HuH-7.5 (cell line): ENCODE measurements around the gene PLCH1.

Source experiments
- DNase-seq: peaks from one replicate; pipeline ENCODE4 v3.0.0; 2011; ENCODE audit warnings: low spot score

The PLCH1 gene

DNA sequence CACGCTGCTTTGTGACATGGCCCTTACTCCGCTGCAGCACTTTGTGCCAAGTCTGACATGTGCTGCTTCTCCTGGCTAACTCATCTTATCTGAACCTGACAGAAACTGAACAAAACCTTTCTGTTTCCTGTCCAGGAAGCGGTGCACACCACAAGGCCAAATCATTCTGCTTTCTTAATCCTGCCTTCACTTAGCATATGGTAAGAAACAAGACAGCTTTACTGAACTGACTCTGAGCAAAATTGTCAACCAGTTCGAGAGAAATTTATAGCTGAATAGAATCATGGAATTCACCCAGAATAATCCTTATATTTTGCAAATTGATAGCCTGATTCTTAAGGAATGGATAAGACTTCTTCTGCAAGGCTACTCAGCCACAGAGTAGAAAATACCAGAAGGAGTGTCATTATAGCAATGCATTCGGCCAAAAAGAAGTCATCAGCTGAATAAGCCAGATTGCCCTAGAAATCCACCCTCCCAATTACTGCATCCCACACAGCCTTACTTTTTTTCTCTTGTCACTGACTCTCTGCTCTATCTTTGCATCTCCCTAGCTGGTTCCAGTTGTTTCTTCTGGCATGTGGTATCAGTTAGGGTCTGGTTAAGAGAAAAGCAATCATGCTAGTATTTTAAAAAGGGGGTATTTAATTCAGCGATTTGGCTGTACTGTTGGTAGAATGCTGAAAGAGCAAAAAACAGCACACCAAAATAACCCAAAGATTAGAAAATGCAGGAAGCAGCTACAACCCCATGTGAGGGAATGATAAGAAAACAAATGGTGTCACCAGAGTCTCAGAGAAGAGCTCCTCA, 409.8 kb downstream of the PLCH1 start:
- DNase-seq, result no peak

DNA sequence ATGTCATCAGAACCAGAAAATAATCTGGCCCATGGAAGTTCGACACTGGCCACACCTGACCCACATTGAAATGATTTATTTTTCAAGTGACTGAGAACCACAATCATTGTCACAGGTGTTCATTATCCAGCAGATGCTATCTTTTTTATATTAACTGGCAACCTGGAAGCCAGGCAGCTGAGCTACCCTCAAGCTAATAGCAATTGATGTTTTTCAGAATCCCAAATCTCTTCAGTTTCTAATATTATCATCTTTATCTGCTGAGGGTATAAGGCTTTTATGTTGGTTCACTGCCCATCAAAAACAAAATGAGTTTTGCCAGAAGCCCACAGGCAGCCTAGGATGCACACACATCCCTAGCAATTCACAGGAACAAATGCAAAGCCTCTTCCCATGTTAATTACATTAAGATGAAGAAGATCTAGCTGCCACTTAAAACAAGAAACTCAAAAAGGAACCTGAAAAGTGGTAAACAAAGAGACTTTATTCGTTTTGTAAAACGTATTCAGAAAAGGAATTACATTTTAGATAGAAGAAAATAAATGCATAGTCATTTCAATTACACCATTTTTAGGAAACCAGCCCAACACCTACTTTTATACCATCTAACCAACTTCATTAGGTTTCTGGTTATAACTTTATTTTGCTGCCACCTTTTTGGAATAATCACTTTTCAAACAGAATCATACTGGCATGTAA, 410.5 kb downstream of the PLCH1 start:
- DNase-seq, result no peak

DNA sequence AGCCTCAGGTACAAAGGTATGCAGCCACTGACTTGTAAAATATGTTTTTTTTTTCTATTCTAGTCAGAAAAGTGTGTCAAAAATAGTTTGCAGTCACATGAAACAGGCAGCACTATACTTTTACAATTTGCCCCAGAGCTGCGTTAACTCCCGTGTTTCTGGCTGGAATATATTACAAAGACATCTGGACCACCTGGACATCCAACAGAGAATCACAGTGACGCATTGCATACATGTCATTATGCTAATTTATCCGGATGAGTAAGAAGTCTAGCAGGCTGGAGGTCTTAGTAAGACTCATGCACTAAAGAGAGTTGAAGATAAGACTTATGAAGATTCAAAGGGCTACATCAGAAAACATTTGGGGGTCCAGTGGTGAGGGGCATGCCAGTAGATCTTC, 412.2 kb downstream of the PLCH1 start:
- DNase-seq, result no peak

DNA sequence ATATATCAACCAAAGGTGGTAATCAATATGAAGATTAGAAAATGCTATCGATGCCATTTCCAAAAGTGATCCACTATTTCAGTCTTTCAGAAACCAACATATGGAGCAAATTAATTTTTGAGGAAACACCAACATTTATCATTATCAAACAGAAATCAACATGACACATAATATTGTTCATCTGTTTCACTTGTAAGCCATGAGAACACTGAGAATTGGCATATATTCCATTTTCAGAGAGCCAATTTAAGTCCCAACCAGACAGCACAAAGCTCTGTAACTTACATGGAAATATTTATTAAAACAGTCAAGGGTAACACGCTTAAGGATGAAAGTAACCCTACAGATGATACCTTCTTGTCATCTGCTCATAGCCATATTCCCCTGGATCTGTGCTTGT, 413.8 kb downstream of the PLCH1 start:
- no peak for DNase-seq

DNA sequence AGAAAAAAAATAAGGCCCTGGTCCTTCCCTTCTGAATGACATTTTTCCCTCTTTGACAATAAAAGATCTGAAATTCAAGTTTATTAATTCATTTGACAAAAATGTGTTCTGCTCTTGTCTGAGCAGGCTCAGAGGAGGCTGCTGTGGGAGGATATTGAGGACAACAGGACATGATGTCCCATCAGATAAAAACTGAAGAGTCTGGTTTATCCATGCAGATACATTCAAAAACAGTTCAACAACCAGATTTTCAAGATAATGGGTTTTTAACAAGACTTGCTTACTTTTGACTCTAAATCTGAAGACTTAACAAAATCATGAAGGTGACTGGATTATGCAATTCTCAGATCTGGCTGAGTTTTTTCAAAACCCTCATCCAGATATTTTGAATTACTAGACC, 414.5 kb downstream of the PLCH1 start:
- no peak for DNase-seq

DNA sequence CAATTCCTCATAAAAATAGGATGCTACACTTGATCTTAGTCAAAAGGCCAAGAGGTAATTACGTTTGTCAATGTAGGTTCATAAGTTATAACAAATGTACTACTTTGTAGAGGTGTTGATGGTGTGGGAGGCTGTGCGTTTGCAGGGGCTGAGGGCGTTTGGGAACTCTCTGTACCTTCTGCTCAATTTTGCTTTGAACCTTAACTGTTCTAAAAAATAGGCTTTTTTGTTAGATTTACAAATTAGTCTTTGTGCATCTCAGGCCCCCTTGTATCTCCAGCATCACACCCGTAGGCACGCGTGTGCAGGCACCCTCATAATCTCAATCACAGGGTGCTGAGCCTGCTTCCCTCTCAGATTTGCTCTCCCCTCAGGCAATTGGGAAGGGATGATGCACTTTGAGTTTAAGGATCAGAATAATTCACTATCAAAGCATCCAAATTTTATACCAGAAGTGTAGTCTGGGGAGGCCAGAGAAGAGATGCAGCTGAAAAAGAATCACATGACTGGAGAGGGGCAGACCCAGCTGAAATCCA, 415.3 kb downstream of the PLCH1 start:
- DNase-seq, result no peak

DNA sequence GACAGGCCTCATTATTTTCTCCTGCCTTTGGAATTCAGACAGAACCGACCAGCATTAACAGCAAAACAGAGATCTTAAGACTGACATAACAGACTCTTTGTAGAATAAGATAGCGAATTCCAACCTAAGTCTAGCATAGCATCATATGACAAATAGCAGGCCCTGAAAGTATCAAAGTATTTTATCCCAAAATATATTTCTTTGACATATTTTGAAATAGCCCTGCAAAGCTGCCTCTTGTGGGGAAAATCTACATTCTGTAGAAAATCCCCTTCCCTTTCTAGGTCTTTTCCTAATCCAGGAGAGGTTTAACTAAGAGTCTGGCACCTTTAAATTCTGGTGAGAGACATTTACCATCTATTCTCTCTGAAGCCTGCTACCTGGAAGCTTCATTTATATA, 417.0 kb downstream of the PLCH1 start:
- no peak for DNase-seq

DNA sequence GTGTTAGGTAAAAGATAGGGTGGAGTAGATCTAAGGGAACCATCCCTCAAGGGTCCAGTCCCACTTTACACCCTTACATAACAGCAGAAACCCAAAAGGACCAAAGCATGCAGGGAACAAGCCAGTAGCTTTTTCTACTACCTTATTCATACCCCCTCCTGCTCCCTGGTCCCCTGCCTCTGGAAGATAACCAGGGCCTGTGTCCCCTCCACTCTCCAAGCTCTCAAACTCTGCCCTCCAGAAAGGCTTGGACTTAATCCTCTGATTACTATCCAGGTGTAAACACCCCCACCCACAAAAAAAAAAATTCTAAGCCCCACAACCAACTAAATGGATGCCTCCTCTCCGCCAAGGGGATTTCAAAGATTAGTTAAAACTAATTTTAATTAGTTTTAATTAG, 417.4 kb downstream of the PLCH1 start:
- DNase-seq, result no peak

DNA sequence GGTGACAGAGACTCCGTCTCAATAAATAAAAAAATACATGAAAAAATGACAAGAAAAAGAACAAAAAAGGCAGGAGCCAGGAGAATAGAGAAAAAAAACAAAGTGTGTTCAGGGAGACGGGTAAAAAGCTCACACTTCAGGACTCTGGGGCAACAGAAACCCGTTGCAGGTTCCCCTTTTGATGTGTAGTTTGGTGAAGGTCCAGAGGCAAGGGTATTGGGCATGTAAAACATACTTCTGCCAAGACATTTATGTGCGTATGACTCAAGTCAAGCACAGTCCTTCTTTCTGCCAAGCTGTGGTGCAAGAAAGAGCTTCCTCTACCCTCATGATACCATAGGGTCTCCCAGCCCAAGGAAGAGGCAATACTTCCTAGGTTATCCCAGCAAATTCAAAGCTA, 418.0 kb downstream of the PLCH1 start:
- DNase-seq, result no peak

DNA sequence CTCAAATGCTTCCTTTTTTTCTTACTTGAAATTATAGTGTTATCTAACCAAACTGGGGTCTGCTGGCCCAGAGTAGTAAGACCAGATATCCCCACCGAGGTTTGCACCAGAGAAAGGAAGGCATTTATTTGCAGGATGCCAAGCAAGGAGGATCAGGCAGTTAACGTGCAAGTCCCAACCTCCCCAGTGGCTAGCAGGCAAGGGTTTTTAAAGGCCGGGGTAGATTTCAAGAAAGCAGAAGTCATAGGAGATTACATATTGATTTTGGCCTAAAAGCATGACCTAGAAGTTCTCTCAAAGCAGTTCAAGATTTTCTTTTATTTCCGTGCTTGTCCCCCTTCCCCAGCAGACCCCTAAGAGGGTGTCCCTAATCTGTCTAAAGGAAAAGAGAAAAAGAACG, 418.6 kb downstream of the PLCH1 start:
- no peak for DNase-seq
